ENCODE results near the gene RAB38. TPM values are rescaled to one million over a fixed set of nuclear protein-coding genes. Genes with fewer than 3 reads are reported as not detected.

RAB38 gene
- total and polyA plus RNA-seq, 2 donors (not counting 1 experiment from before 2014, with no cell fraction given), result not detected

GRCh38 chr11:88173956-88174355 lies 1.3 kb downstream of the RAB38 start:
- Mint-ChIP-seq H3K4me1 (peaks cover 13% of the 10 kb centered on the region), H3K4me3 (no peak overlapping the region), H3K27me3 (peaks cover 17% of the 10 kb centered on the region), H3K9me3 (ENCODE audit: insufficient read depth) (no peaks in the 10 kb centered on the region), H3K27ac (no peak overlapping the region)
- intact Hi-C loops (cut with micrococcal nuclease), result no loop called here
- TF ChIP-seq, protein P1, sequence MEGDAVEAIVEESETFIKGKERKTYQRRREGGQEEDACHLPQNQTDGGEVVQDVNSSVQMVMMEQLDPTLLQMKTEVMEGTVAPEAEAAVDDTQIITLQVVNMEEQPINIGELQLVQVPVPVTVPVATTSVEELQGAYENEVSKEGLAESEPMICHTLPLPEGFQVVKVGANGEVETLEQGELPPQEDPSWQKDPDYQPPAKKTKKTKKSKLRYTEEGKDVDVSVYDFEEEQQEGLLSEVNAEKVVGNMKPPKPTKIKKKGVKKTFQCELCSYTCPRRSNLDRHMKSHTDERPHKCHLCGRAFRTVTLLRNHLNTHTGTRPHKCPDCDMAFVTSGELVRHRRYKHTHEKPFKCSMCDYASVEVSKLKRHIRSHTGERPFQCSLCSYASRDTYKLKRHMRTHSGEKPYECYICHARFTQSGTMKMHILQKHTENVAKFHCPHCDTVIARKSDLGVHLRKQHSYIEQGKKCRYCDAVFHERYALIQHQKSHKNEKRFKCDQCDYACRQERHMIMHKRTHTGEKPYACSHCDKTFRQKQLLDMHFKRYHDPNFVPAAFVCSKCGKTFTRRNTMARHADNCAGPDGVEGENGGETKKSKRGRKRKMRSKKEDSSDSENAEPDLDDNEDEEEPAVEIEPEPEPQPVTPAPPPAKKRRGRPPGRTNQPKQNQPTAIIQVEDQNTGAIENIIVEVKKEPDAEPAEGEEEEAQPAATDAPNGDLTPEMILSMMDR (IDR thresholded peaks at IDR 0.05), result no peak
- TF ChIP-seq EZH2 (IDR thresholded peaks at IDR 0.05; ENCODE audit: borderline replicate concordance, insufficient read depth, low read depth, low read length, poor library complexity, severe bottlenecking), result no peak
- H4K20me1 ChIP-seq (ENCODE audit: control insufficient read depth, insufficient read depth, low read length, poor library complexity, severe bottlenecking), result no peaks in the 10 kb centered on the region
- DNase-seq (no peak), ATAC-seq (ENCODE audit: low read depth) (no peak)
- peaks cover 0 to 4% (median 0%) of the 10 kb centered on the region in 4 experiments for H3K27me3 ChIP-seq (replicated peaks in 1 of 4; ENCODE audit: control extremely low read depth in 1 of 4, control insufficient read depth in 3 of 4, insufficient read depth in 4 of 4, low read length in 3 of 4)
- no peak overlapping the region for H3K4me2 ChIP-seq (replicated peaks; ENCODE audit: low read depth, low read length, poor library complexity, severe bottlenecking)
- H3K4me3 ChIP-seq (ENCODE audit: control extremely low read depth in 1 of 5, extremely low read depth in 1 of 5, insufficient read depth in 1 of 5, low read depth in 2 of 5, low read length in 4 of 5), result no peak overlapping the region
- ChIA-PET CTCF (no interaction called here), POLR2A (no interaction called here)
- H3K79me2 ChIP-seq (ENCODE audit: control insufficient read depth, insufficient read depth, low read length), result no peaks in the 10 kb centered on the region
- no peak overlapping the region for H3K27ac ChIP-seq (ENCODE audit: low read length in 2 of 2)
- no peak overlapping the region for H2AFZ ChIP-seq (ENCODE audit: insufficient read depth, low read depth, low read length, poor library complexity, severe bottlenecking)
- H3K9ac ChIP-seq (ENCODE audit: low read length), result no peak overlapping the region
- 100% methylated on average over 1 of the region's 3 CpGs for WGBS (ENCODE audit: insufficient coverage)
- no peaks in the 10 kb centered on the region for H3K9me3 ChIP-seq (ENCODE audit: control extremely low read depth in 1 of 3, control insufficient read depth in 2 of 3, insufficient read depth in 1 of 3, low read length in 2 of 3)
- peaks cover 0 to 7% of the 10 kb centered on the region in 2 donors for H3K4me1 ChIP-seq (ENCODE audit: control insufficient read depth in 2 of 2, insufficient read depth in 2 of 2, low read length in 2 of 2)
- no peaks in the 10 kb centered on the region for H3K36me3 ChIP-seq (replicated peaks in 1 of 2; ENCODE audit: control extremely low read depth in 1 of 2, control insufficient read depth in 1 of 2, extremely low read depth in 1 of 2, insufficient read depth in 2 of 2, low read length in 1 of 2)

DNA sequence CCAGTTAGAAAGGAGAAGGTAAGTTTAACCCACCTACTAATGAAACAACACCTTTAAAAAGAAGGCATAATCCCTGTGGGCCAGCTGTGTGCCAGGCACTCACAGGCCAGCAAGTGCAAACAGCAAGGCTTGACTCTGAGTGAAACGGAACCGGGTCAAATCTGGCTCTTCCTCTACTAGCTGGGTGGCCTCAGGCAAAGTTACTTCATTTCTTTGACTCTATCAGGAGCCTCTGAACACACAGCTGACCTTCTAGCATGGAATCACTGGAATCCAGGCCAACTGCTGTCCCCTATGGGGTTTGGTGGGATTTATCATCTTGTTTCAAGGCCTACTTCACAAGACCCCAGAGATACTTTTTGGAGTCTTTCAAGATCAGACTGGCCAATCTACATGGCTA lies 3.3 kb downstream of the RAB38 start:
- Histone ChIP-seq H3K9me3 (ENCODE audit: control extremely low read depth in 1 of 3, control insufficient read depth in 2 of 3, insufficient read depth in 1 of 3, low read length in 2 of 3) (no peaks in the 10 kb centered on the region), H3K4me3 (ENCODE audit: control extremely low read depth in 1 of 5, extremely low read depth in 1 of 5, insufficient read depth in 1 of 5, low read depth in 2 of 5, low read length in 4 of 5) (no peak overlapping the region), H3K79me2 (ENCODE audit: control insufficient read depth, insufficient read depth, low read length) (no peaks in the 10 kb centered on the region), H4K20me1 (ENCODE audit: control insufficient read depth, insufficient read depth, low read length, poor library complexity, severe bottlenecking) (no peaks in the 10 kb centered on the region), H3K4me1 (ENCODE audit: control insufficient read depth in 2 of 2, insufficient read depth in 2 of 2, low read length in 2 of 2) (peaks cover 0 to 7% of the 10 kb centered on the region in 2 donors), H3K9ac (ENCODE audit: low read length) (no peak overlapping the region), H3K27me3 (replicated peaks in 1 of 4; ENCODE audit: control extremely low read depth in 1 of 4, control insufficient read depth in 3 of 4, insufficient read depth in 4 of 4, low read length in 3 of 4) (peaks cover 0 to 4% (median 0%) of the 10 kb centered on the region in 4 experiments), H3K4me2 (replicated peaks; ENCODE audit: low read depth, low read length, poor library complexity, severe bottlenecking) (no peak overlapping the region), H2AFZ (ENCODE audit: insufficient read depth, low read depth, low read length, poor library complexity, severe bottlenecking) (no peak overlapping the region), H3K27ac (ENCODE audit: low read length in 2 of 2) (no peak overlapping the region), H3K36me3 (replicated peaks in 1 of 2; ENCODE audit: control extremely low read depth in 1 of 2, control insufficient read depth in 1 of 2, extremely low read depth in 1 of 2, insufficient read depth in 2 of 2, low read length in 1 of 2) (no peaks in the 10 kb centered on the region)
- TF ChIP-seq EZH2 (IDR thresholded peaks at IDR 0.05; ENCODE audit: borderline replicate concordance, insufficient read depth, low read depth, low read length, poor library complexity, severe bottlenecking), result no peak
- TF ChIP-seq, protein P1 (IDR thresholded peaks at IDR 0.05), result no peak
- Mint-ChIP-seq H3K4me3 (no peak overlapping the region), H3K4me1 (peaks cover 13% of the 10 kb centered on the region), H3K27ac (no peak overlapping the region), H3K9me3 (ENCODE audit: insufficient read depth) (no peaks in the 10 kb centered on the region), H3K27me3 (peaks cover 15% of the 10 kb centered on the region)
- DNase-seq (no peak), ATAC-seq (ENCODE audit: low read depth) (no peak)
- WGBS (ENCODE audit: insufficient coverage), result 100% methylated on average over 2 of the region's 2 CpGs
- POLR2A ChIA-PET, result no interaction called here
- intact Hi-C loops (cut with micrococcal nuclease), result no loop called here
- CTCF ChIA-PET, result no interaction called here

All from B cell (primary cell).